ENCODE data around the gene CSRNP3.

DNA sequence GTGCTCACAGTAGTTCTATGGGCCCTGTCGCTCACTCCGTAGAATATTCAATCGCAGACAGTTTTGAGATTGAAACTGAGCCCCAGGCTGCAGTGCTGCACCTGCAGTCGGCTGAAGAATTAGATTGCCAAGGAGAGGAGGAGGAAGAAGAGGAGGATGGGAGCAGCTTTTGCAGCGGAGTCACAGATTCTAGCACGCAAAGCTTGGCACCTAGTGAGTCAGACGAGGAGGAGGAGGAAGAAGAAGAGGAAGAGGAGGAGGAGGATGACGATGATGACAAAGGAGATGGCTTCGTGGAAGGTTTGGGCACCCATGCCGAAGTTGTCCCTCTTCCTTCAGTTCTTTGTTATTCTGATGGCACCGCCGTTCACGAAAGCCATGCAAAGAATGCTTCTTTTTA lies 209.4 kb downstream of the CSRNP3 start:
- TF ChIP-seq, protein P1, sequence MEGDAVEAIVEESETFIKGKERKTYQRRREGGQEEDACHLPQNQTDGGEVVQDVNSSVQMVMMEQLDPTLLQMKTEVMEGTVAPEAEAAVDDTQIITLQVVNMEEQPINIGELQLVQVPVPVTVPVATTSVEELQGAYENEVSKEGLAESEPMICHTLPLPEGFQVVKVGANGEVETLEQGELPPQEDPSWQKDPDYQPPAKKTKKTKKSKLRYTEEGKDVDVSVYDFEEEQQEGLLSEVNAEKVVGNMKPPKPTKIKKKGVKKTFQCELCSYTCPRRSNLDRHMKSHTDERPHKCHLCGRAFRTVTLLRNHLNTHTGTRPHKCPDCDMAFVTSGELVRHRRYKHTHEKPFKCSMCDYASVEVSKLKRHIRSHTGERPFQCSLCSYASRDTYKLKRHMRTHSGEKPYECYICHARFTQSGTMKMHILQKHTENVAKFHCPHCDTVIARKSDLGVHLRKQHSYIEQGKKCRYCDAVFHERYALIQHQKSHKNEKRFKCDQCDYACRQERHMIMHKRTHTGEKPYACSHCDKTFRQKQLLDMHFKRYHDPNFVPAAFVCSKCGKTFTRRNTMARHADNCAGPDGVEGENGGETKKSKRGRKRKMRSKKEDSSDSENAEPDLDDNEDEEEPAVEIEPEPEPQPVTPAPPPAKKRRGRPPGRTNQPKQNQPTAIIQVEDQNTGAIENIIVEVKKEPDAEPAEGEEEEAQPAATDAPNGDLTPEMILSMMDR (IDR thresholded peaks at IDR 0.05): no peak
- TF ChIP-seq POLR2AphosphoS5 (IDR thresholded peaks at IDR 0.05) (no peak), EP300 (IDR thresholded peaks at IDR 0.05) (no peak), POLR2A (IDR thresholded peaks at IDR 0.05) (no peak)

Measured in sigmoid colon (tissue), 4 donors.